Activated CD8-positive, alpha-beta memory T cell treated with anti-CD3 and anti-CD28 coated beads for 4 hours (primary cell): ENCODE data around the gene BAG5.

Experiments
- DNase-seq, 2 donors: peaks; one replicate each; pipeline ENCODE4 v3.0.0-alpha.2; 2020; ENCODE audit warnings: low read depth in 2 of 2

BAG5 gene

GRCh38 chr14:103509864-103510723 lies 52.4 kb downstream of the BAG5 start:
- DNase-seq, result no peak

- DNase-seq, result no peak
Measured at GRCh38 chr14:103508521-103509329, 53.7 kb downstream of the BAG5 start.

GRCh38 chr14:103507751-103508150 lies 54.7 kb downstream of the BAG5 start:
- no peak for DNase-seq
